NCI-H146 treated with DMSO at 0.1 percent for 48 hours (cell line): ENCODE measurements around the gene ARID5A.
A peak's percentile ranks its signal among the peaks of the same experiment; 100 is the strongest.
"Not testable (repeated sequence)": the region's sequence is repeated elsewhere in the genome, so short reads cannot be mapped to it uniquely, and the experiment has no call there.

Source experiments
- DNase-seq: peaks from one replicate; lab custom pipeline; 2025; ENCODE audit not compliant: unreplicated experiment; lab: John Stamatoyannopoulos, UW

ARID5A gene

GRCh38 chr2:96554293-96555145 lies 18.0 kb downstream of the ARID5A start:
- DNase-seq = peak; percentile 23

DNA sequence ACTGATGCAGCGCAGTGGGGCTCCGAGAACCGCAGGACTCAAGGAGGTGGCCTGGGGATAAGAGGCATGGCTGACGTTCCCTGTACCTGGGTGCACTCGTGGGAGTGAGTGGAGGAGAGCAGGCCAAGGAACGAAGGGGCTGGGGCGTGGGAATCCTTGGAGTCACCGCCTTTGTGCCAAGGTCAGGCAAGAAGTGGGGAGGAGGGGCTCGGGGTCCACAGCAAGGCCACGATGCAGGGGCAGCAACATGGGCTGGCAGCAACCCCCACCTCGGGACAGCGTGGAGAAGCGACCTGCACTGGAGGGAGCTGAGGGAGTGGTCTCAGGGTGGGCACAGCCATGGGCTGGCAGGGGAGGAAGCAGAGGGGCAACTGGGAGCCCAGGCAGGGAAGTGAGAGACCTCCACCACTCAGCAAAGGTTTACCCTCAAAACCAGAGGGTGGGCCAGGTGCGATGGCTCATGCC lies 18.6 kb downstream of the ARID5A start:
- no peak for DNase-seq

DNA sequence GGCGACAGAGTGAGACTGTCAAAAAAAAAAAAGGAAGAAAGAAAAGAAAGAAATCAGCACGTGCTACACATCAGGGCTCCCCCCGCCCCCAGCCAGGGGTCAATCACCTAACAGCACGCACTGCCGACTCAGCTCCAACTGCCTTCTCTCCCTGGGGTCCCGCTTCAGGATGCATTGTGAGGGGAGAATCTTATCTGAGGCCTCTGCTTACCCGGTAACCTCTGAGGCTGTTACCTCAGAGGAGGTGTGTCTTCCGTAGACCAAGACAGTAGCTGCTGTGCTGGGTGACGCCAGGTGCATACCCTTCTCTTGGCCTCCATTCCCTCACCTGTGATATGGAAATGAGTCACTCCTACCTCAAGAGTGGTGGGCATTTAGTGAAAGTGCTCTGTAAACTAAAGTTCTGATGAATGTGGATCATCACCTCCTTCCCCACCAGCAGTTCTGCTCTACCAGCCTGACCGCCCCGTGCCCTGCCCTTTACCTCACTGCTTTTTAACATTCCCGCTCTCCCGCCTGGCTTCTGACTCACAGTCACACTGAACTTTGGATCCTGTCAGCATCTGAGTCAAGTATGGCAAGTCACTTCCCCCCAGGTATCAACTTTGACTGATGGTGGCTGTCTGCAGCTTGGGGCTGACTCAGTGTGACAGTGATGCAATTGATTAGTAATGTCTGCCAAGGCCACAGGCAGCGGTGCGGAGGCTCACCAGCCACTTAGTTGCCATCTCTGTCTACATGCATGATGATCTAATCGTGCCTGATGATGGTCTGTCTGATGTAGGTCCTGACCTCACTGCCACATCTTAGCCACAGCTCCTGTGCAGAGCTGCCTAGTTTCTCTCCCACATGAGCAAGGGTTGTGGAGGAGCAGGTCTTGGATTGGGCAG lies 20.1 kb downstream of the ARID5A start:
- DNase-seq = no peak

GRCh38 chr2:96557421-96557820 lies 20.9 kb downstream of the ARID5A start:
- DNase-seq = not testable (repeated sequence)

DNA sequence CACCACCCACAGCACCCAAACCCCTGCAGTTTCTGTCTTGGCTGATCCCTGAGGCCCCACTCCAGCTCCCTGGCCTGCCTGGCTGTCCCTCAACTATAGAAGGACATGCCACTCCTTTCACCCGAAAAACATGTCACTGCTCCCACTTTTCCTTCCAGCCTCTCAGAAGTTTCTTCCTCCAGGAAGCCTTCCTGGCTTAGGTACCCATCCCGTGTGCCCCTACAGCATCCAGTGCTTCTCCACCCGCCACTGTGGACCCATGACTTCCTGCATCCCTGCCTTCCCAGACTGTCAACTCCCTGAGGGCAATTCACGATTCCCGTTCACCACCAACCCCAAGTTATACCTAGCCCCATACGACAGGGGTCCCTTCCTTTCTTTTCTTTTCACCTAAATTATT lies 21.5 kb downstream of the ARID5A start:
- DNase-seq = no peak

DNA sequence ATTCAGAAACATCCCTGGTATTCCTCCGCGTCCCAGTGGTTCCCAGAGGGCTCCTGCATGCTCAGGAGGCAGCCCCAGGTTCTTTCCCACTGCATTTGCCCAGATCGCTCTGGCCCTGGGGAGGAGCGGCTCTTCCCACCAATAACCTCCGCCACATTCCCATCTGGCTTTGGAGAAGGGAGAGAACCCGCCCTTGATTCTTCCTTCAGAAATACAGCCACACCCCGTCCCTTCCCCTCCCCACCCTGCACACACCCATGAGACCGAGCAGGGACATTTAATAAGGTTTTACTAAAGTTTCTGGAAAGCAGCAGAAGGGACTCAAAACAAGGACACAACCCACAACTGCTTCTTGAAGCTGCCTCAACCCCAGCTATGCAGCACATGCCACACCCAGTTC lies 21.9 kb downstream of the ARID5A start:
- DNase-seq = no peak

DNA sequence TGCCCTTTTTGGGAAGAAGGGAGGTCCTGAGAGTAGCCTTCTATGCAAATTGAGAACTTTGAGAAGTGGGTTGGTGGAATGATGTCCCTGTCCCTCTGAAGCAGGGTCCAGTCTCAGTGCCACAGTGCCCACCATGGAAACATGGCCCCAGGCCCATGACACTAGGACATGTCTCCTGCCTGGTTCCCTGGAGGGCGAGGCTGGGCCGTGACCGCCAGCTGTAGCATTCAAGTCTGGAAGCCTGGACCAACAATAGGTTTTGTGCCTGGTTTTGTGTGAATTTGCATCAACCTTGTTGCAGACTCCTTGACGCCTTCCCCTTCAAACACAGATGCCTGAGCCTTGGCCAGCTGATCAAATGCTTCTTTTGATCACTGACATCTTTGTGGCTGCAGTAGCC lies 27.5 kb downstream of the ARID5A start:
- DNase-seq = no peak

- DNase-seq = no peak
Observed at GRCh38 chr2:96564563-96564962, 28.0 kb downstream of the ARID5A start.

DNA sequence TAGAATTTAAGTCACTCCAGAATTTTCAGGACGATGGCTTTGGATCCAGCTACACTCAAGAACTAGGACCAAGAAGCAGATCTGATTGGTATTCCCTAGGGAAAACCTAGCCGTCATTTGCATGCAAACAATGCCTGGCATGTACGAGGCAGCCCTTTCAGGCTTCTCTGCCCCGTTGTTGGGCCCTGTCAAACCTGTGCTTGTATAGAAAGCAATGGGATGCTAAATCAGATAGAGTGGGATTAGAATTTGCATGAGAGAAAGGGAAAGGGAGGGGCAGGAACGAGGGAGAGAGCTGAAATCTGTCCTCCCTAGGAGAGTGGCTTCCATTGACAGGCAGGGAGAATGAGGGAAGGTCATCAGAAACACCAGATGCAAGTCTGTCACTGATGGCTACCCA lies 28.6 kb downstream of the ARID5A start:
- no peak for DNase-seq

DNA sequence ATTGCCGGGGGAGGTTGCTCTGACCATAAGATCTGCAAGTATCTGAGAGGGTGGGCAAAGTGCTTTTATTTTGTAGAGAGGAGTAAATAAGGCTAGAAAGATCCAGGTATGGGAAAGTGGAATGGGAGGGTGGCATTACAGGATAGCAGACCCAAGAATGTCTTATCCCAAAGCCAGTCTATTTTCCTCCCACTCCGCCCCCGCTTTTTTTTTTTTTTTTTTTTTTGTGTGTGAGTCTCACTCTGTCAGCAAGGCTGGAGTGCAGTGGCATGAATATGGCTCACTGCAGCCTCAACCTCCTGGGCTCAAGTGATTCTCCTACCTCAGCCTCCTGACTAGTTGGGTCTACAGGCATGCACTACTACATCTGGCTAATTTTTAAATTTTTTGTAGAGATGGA lies 31.5 kb downstream of the ARID5A start:
- no peak for DNase-seq

DNA sequence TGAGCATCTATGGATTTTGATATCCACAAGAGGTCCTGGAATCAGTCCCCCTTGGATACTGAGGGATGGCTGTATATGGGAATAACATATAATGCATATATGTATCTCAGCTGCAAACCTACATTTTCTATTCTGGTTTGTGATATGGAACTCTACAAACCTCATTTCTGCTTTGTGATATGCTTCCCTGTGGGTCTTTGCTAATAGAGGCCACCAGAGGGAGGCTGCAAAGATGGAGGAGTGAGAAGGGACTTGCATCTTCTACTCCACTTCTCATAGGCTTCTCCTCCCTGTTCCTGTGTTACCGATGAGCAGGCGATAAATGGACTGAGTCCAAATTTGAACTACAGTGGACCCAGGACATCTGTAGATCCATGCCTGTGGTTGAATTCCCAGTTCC lies 37.8 kb downstream of the ARID5A start:
- no peak for DNase-seq

- no peak for DNase-seq
Observed at GRCh38 chr2:96575785-96576456, 39.4 kb downstream of the ARID5A start.

DNA sequence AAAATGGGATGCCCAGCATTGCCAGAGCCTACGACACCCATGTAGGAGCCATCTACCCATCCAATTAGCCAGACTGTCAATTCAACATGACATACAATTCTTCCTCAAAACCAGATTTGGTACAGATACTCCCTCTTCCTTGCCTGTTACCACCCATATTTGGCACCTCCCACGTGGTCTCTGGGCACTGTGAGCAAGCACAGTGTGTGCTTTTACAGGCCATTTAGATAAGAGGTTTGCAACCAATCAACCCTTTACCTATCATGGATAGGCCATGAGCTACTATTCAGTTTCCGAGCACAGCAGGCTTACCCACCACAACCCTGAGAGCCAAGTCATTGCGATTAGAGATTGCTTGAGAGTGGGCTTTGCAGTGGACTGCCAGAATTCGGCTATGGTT lies 40.9 kb downstream of the ARID5A start:
- DNase-seq = no peak

DNA sequence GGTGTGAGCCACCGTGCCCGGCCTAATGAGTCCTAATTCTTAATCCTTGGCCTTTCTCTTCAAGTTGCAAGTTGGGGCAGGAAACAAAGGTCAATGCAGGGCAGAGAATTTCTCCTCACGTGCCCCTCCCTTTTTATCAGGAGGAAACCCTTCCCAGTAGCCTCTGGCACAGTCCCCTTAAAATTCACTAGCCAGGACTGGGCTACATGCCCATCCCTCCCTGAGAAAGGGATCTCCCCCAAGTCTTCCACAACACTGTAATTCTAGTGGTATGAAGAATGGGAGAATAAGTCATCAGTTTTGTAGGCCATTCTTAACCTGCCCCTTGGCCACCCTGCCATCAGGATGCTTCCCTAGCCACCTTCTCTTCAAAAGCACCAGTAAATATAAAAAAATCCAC lies 42.2 kb downstream of the ARID5A start:
- DNase-seq = no peak

DNA sequence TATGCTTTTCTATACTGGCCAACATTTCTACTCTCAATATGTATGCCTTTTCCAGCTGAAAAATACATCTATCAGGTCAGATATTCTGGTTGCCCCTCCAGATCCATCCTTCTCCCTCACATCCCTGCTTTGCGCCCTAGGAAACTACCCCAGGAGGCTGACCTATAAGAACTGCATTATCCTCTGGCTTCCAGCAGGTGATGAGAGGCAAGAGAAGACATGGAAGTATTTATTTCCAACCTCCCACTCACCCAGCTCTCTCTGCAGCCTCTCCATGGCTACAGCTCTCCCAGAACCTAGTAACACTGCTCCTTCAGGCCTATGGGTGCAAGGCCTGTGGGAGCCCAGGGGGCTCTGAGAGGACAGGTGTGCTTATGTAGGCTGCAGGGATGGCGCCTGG lies 42.9 kb downstream of the ARID5A start:
- DNase-seq = no peak

DNA sequence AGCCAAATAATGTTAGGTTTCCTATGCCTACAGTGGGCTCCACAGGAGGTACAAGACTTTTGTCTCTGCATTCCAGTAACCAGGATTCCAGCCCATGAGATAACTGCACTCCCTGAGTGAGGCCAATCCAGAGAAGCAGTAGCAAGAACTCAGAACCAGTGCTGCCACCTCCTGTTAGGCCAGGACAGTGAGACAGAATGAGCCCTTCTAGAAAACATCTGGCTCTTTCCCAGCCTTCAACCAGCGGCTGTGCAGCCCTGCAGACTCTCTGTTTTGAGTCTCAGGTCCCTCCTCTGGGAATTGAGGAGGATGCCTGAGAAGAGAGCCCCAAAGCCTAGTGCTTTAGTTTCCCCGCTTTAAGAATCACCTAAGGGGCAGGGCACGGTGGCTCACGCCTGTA lies 44.2 kb downstream of the ARID5A start:
- no peak for DNase-seq

- DNase-seq = no peak
Observed at GRCh38 chr2:96584017-96584416, 47.5 kb downstream of the ARID5A start.

DNA sequence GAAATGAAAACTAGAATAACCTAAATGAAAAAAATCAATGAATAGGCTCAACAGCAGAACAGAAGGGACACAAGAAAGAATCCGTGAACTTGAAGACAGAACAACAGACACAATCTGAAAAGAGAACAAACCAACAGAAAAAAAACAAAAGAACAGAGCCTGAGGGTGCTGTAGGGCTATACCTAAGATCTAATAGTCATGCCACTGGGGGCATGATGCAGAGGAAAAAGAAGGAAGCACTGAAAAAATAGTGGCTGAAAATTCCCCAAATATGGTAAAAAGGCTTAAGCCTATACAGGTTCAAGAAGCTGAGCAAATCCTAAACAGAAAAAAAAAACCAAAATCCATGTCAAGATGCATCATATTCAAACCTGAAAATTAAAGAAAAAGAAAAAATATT lies 51.3 kb downstream of the ARID5A start:
- no peak for DNase-seq

DNA sequence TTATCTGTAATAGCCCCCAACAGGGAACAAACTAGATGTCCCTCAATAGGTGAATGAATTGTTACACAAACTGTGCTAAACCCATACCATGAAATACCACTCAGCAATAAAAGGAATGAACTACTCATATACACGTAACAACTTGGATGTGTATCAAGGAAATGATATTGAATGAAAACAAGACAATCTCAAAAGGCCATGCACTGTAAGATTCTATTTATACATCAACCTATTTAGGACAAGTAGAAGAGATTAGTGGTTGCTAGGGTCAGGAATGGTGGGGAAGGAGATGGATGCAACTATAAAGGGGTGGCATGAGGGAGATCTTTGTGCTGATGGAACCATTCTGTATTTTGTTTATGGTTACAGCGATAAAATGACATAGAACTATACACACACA lies 54.5 kb downstream of the ARID5A start:
- no peak for DNase-seq

DNA sequence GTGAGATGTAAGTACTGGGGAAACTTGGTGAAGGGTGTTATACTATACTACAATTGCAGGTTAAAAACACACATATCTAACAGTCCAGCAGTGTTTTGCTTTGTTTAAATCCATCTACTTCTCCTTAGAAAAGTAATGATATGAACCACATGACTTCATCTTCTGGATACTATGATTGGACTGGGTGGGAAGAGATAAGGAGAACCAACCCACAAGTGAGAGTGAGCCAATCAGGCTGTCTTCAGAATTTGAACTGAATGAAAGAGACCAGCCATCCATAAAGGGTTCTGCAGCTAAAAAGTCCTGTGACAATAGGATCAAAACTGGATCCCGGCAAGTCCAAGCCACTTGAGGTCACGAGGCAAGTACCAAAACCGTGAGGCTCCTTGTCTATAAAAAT lies 54.9 kb downstream of the ARID5A start:
- no peak for DNase-seq

- DNase-seq = no peak
Observed at GRCh38 chr2:96594282-96594681, 57.7 kb downstream of the ARID5A start.
